Measurements from ENCODE around the gene RGMA. TPM values are rescaled to one million over a fixed set of nuclear protein-coding genes. Genes with fewer than 3 reads are reported as not detected.

The RGMA gene
- total and polyA plus RNA-seq, 2 experiments from 2014 or later: 34.2 to 36.5 TPM

GRCh38 chr15:93135459-93135858, 46.4 kb upstream of the RGMA start:
- Mint-ChIP-seq H3K27me3 (ENCODE audit: insufficient read depth, low read depth, poor library complexity) (peaks cover 17% of the 10 kb centered on the region), H3K4me1 (peaks cover 16% of the 10 kb centered on the region)

More at GRCh38 chr15:93135459-93135858, 46.4 kb upstream of the RGMA start:
- Histone ChIP-seq H3K9me2 (ENCODE audit: insufficient read depth) (0 out of 2 replicates have a peak, but pooled peaks cover 5% of the 10 kb centered on the region), H3K27me3 (ENCODE audit: insufficient read depth) (no peaks in the 10 kb centered on the region), H3K36me3 (ENCODE audit: insufficient read depth) (no peaks in the 10 kb centered on the region), H3K4me2 (no peak overlapping the region), H2AFZ (no peak overlapping the region), H3K4me3 (no peak overlapping the region), H4K20me1 (replicated peaks; ENCODE audit: insufficient read depth) (no peaks in the 10 kb centered on the region), H3K4me1 (ENCODE audit: insufficient read depth) (no peaks in the 10 kb centered on the region; the same call in 1 of the 2 replicates), H3K27ac (ENCODE audit: low read depth) (no peak overlapping the region), H3F3A (replicated peaks; ENCODE audit: low read depth) (no peaks in the 10 kb centered on the region), H3K79me2 (replicated peaks; ENCODE audit: insufficient read depth) (no peaks in the 10 kb centered on the region)
- no peak for DNase-seq (ENCODE audit: low spot score)
- Mint-ChIP-seq H3K27ac (no peak overlapping the region), H3K4me3 (no peak overlapping the region), H3K36me3 (ENCODE audit: low read depth) (no peaks in the 10 kb centered on the region), H3K9me3 (no peaks in the 10 kb centered on the region; the same call in 2 of the 3 replicates)
- ATAC-seq: peak; percentile 23; the same call in 1 of the 3 replicates
- no peak for TF ChIP-seq ETS1 (IDR thresholded peaks at IDR 0.05)
- TF ChIP-seq REST (IDR thresholded peaks at IDR 0.05; ENCODE audit: unreplicated experiment): no peak
- TF ChIP-seq ZNF331 (CRISPR knock-in tag; IDR thresholded peaks at IDR 0.05; ENCODE audit: low read depth): no peak
- no peak for TF ChIP-seq EZH2 (IDR thresholded peaks at IDR 0.05; ENCODE audit: low read depth, unreplicated experiment)
- no peak for TF ChIP-seq CREB1 (CRISPR knock-in tag; IDR thresholded peaks at IDR 0.05; ENCODE audit: low read depth)
- TF ChIP-seq CTCF (conservative IDR thresholded peaks at IDR 0.05; ENCODE audit: low read depth in 2 of 2): no peak
- no peak for TF ChIP-seq EZH2phosphoT487 (IDR thresholded peaks at IDR 0.05; ENCODE audit: unreplicated experiment)
- no peak for TF ChIP-seq NANOG (IDR thresholded peaks at IDR 0.05; ENCODE audit: borderline replicate concordance)

All from GM23338 (cell line).